Hepatocyte (in vitro differentiated cells): ENCODE measurements around the gene SKAP2.

ENCODE experiments used
- EZH2phosphoT487 ChIP-seq: fragments of 200-600 bp; sonication (generic); IDR thresholded peaks from one replicate; pipeline ENCODE4 v1.6.1; 2018; ENCODE audit warnings: antibody characterized with exemption, mild to moderate bottlenecking, low read depth, moderate library complexity; ENCODE audit not compliant: unreplicated experiment, severe bottlenecking
- TF ChIP-seq, protein P1 (sequence below): fragments of 200-600 bp; sonication (generic); IDR thresholded peaks from 2 replicates; pipeline ENCODE4 v1.5.1; 2016; ENCODE audit warnings: antibody characterized with exemption, mild to moderate bottlenecking; ENCODE audit not compliant: poor library complexity

DNA sequence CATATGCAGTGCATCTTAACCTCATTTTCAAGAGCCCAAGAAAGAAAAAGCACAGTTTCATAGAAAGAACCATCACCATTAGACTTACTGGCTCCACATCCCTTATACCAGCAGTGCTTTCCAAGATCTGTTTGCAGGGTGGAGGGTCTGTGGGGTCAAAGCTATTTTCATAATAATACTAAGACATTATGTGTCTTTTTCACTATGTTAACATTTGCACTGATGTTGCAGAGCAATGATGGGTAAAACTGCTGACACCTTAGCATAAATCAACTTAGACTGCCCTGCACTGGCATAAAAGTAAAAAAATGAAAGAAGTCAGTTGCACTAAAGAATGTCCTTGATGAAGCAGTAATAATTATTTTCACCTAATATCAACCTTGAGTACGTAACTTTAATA, 166.2 kb downstream of the SKAP2 start:
- no peak for TF ChIP-seq EZH2phosphoT487
- TF ChIP-seq, protein P1, sequence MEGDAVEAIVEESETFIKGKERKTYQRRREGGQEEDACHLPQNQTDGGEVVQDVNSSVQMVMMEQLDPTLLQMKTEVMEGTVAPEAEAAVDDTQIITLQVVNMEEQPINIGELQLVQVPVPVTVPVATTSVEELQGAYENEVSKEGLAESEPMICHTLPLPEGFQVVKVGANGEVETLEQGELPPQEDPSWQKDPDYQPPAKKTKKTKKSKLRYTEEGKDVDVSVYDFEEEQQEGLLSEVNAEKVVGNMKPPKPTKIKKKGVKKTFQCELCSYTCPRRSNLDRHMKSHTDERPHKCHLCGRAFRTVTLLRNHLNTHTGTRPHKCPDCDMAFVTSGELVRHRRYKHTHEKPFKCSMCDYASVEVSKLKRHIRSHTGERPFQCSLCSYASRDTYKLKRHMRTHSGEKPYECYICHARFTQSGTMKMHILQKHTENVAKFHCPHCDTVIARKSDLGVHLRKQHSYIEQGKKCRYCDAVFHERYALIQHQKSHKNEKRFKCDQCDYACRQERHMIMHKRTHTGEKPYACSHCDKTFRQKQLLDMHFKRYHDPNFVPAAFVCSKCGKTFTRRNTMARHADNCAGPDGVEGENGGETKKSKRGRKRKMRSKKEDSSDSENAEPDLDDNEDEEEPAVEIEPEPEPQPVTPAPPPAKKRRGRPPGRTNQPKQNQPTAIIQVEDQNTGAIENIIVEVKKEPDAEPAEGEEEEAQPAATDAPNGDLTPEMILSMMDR, result no peak
